Stimulated activated CD8-positive, alpha-beta memory T cell treated with anti-CD3 and anti-CD28 coated beads, Interleukin-12 subunit alpha, Interleukin-12 subunit beta, amount 100 ng/mL, for 24 hours (primary cell): Measurements from ENCODE around the gene ZNF197.
A peak's percentile ranks its signal among the peaks of the same experiment; 100 is the strongest.
"Not testable (repeated sequence)": the region's sequence is repeated elsewhere in the genome, so short reads cannot be mapped to it uniquely, and the experiment has no call there.

Experiments
- DNase-seq: peaks from one replicate; pipeline ENCODE4 v3.0.0-alpha.2; 2020; ENCODE audit errors: extremely low read depth

Gene ZNF197

GRCh38 chr3:44661189-44661588 lies 36.4 kb downstream of the ZNF197 start:
- DNase-seq, result no peak

DNA sequence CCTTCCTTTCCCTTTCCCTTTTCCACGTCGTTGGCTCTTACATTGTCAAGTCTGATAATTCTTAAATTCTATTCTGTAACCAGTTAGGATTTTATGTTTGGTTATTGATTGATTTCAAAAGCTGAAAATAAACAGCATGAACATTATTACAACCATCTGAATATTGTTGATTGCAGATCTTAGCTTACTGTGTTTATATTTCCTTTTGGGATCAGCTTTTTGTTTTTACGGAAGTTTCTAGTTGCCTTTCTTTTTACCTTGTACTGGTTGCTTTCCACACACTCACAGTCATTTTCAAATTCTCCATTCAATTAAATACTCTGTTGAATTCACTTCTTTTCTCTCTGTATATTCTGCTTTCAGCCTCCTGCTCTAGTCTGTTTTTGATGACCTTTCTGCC lies 40.3 kb downstream of the ZNF197 start:
- no peak for DNase-seq

DNA sequence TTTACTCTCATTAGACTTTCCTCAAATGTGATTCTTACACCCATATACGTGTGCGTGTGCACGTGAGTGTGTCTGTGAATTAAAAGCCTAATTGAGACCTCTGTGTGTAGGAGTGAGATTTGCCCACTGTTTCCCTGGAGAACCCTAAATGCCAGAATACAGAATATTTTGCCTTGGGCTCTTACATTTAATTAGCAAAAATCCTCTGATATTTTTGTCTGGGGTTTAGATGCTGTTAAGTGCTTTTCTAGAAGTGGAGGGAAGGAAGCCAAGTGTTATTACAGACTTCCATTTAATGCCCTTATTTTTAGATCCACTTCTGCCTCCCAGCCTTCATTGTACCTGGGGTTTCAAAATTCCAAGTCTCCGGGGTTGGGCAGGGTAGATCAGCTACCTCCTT lies 41.5 kb downstream of the ZNF197 start:
- no peak for DNase-seq

DNA sequence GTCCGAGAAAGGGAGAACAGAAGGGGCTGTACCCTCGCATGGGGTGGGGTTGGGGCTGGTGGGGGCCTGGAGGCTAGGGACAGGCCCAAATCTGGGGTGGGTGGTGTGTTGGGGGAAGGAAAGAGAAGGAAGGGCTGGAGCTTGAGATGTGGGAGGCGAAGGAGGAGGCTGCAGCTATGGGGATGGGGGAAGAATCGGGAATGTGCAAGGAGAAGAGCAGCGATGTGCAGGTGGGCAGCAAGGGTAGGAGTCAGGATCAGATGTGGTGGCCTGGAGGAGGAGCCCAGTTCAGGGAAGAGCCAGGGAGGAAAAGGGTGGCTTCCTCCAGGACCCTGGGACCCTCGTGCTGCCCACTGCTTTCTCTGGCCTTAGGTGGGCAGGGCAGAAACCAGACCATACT lies 44.9 kb downstream of the ZNF197 start:
- no peak for DNase-seq

GRCh38 chr3:44673466-44673865 lies 48.6 kb downstream of the ZNF197 start:
- DNase-seq, result not testable (repeated sequence)

- no peak for DNase-seq
Measured at GRCh38 chr3:44674211-44674610, 49.4 kb downstream of the ZNF197 start.

DNA sequence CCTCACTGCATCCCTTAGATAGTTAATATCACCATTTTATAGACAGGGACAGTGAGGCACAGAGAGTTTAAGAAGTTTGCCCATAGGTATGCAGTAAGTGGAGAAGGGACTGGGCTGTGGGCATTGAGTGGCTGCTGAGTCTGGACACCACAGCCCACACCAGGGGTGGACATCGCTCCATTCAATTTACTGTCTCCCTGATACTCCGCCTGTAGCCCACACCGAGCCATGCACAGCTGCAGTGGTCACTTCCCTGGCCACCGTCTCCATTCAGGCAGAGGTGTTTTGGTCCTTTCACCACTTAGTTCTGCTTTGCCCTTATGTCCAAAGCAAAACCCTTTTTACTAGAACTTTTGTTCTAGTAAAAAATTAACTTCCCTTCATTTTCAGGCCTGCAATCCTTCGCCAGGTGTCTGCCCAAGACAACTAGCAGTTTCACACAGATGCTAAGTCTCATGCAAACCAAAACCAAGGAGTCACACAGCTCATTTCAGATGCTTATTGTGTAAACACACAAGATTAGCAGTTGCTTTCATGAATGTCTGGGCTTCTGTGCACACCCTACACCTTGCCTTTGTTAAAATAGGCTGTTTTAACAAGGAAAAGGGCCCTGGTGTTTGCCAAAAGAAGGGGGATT lies 53.8 kb downstream of the ZNF197 start:
- DNase-seq, result no peak

GRCh38 chr3:44680921-44681455 lies 56.2 kb downstream of the ZNF197 start:
- DNase-seq, result no peak

DNA sequence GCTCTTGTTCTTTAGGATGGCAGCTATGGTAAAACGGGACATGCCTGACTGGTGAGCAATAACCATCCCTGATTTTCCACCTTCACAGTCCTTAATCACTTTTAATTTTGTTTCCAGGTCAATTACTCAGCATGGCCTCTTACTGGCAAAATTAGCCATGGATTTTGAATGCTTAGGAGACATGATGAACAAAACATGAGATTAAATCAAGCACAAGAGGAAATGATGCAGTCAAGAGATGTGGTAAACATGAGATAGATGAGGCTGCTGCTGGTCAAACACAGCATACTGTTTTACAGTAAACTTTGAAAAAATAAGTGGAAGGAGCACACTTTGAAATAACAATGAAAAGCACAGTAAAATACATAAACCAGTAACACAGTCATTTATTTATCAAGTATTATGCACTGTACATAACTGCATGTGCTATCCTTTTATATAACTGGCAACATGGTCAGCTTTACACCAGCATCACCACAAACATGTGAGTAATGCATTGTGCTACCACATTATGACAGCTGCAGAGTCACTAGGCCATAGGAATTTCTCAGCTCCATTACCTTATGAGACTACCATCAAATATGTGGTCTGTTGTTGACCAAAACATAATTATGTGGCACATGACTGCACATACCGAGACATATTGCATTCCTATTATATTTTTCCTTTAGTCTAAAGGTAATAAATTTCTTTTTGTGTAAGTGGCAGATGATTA lies 57.5 kb downstream of the ZNF197 start:
- no peak for DNase-seq

DNA sequence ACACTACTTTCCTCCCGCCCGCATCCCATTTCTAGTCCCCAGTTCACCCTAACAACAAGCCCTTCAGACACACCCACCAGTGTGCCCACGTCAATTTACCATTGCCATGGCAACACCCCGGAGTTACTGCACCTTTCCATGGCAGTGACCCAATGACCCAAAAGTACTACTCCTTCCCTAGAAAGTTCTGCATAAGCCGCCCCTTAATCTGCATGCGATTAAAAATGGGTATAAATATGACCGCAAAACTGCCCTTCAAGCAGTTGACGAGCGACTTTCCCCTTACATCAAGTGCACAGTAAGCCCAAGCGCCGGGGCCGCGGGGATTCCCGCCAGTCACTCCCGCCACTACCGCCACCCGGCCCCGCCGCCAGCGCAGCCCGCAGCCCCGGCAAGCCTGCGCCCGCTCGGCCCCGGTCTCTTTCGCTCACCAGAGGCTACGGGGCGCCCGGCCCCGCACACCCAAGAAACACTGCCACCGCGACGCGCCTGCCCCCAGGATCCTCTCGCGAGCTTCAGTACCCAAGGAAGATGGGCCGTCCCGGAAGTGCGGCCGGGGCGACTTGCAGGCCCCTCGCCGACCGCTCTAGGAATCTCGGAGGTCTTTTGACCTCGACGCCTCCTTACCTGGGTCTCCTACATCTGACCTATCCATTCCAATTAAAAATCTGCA lies 60.4 kb downstream of the ZNF197 start:
- DNase-seq, result peak; percentile 30

DNA sequence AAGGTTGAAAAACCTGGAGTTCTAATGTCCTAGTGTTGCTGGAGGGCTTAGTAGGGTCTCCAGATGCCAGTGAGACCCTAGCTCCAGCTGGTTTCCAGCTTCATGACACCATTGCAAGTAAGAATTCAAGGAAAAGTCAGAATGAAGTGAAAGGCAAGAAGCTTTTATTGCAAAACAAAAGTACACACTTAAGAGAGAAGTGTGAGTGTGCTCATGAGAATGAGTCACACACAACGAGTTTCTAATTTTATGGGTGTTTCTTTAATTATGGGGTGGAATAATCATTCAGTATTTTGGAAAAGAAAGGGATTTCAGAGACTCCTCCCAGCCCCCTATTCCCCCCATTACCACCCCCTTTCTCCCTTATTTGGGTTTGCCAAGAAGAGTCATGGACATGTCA lies 63.1 kb downstream of the ZNF197 start:
- no peak for DNase-seq
